ENCODE measurements around the gene LMO2.
A peak's percentile ranks its signal among the peaks of the same experiment; 100 is the strongest.
"Not testable (repeated sequence)": the region's sequence is repeated elsewhere in the genome, so short reads cannot be mapped to it uniquely, and the experiment has no call there.

The LMO2 gene

DNA sequence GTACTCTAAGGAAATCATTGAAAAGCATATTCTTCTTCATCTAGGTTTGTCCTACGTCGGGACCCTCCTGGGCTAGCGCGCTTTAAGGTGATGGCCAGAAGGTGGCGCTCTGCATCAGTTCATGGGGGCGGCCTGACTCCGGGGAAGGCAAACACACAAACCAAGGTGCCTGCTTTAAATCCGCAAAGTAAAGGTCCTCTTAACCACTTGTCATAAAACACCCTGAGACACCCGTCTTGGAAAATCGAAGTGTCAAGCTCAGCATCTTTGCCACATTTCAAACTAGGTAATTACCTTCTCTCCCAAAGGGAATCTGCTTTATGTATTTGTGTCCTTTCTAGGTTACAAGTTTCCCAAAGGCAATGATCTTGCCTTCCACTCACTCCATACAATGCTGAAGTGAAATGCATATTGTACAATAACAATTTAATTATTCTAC, 33.9 kb downstream of the LMO2 start:
- peak; percentile 26; the same call in 1 of the 2 replicates for TF ChIP-seq POU2F2 (IDR thresholded peaks at IDR 0.05; ENCODE audit: low read depth, low read length)
- TF ChIP-seq TAF1 (IDR thresholded peaks at IDR 0.05; ENCODE audit: low read depth, low read length) = no peak
- DNase-seq (ENCODE audit: insufficient read length, low spot score) (peak; percentile 47), FAIRE-seq (peak; percentile 94)

DNA sequence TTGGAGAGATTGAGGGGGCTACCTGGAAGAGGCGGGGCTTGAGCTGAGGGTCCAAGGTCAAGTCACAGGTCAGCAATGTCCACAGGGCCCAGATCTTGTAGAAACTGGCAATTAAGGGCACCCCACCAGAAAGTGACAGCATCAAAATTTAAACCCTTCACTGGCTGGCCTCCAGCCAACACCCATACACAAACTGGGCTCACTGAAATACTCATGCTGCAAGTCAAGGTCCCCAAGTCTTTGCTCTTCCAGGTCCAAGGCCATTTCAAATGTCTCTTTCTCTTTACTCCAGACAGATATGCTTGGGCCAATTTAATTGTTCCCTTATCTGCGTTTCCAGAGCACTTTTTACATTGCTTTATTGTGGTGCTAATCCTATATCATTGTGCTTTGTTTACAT, 36.4 kb downstream of the LMO2 start:
- DNase-seq (ENCODE audit: insufficient read length, low spot score) (no peak), FAIRE-seq (no peak)
- TF ChIP-seq TAF1 (IDR thresholded peaks at IDR 0.05; ENCODE audit: low read depth, low read length) (no peak), POU2F2 (IDR thresholded peaks at IDR 0.05; ENCODE audit: low read depth, low read length) (no peak), POLR2AphosphoS5 (IDR thresholded peaks at IDR 0.05; ENCODE audit: low read depth, low read length) (no peak), POLR2A (IDR thresholded peaks at IDR 0.05; ENCODE audit: low read depth, low read length) (no peak), SPI1 (IDR thresholded peaks at IDR 0.05; ENCODE audit: low read depth, low read length) (no peak), PAX5 (IDR thresholded peaks at IDR 0.05; ENCODE audit: insufficient read depth, low read length, severe bottlenecking) (no peak)

DNA sequence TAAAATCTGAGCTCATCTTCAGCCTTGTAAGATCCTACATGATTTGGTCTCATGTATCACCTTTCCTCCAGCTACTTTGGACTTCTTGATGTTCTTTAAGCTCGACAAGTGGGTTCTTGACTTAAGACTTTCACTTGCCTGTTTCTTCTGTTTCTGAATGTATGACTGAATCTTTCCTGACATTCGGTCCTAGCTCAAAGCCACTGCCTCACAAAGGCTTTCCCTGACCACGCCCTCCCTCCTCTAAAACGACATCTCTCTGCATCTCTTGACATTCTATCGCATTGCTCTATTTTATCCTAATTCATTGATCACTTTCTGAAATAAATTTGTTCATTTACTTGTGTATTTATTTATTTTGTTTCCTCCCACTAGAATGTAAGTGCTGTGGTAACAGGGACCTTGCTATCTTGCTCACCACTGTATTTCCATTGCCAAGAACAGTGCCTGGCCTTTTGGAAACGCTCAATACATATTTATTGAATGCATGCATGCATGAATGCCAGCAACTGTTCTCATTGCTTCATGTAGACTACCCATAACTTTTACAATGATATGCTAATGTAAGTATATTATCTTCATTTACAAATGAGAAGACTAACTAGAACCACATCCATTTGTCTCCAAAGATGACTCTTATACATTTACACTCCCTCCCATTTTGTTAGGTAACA, 43.0 kb downstream of the LMO2 start:
- peak; percentile 9 for FAIRE-seq
- no peak for TF ChIP-seq POLR2AphosphoS5 (IDR thresholded peaks at IDR 0.05; ENCODE audit: low read depth, low read length)
- no peak for TF ChIP-seq POLR2A (IDR thresholded peaks at IDR 0.05; ENCODE audit: low read depth, low read length)
- TF ChIP-seq TAF1 (IDR thresholded peaks at IDR 0.05; ENCODE audit: low read depth, low read length) = no peak
- TF ChIP-seq SPI1 (IDR thresholded peaks at IDR 0.05; ENCODE audit: low read depth, low read length) = no peak
- TF ChIP-seq POU2F2 (IDR thresholded peaks at IDR 0.05; ENCODE audit: low read depth, low read length) = no peak
- no peak for DNase-seq (ENCODE audit: insufficient read length, low spot score)

DNA sequence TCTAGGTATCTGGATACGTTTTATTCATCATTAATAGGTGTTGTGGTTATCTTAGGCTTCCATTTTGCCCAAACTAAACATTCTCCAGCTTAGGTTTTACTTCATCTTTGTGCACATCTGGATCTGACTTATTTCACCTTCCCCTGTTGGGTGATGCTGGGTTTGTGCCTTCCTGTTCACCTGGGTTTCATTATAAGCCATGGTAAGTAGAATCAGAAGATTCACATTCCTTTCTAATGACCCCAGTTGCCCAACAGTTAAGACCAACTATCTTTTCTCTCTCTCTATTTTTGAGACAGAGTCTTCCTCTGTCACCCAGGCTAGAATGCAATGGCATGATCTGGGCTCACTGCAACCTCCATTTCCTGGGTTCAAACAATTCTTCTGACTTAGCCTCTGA, 44.6 kb downstream of the LMO2 start:
- DNase-seq (ENCODE audit: insufficient read length, low spot score) (no peak), FAIRE-seq (no peak)
- no peak for TF ChIP-seq TAF1 (IDR thresholded peaks at IDR 0.05; ENCODE audit: low read depth, low read length)
- TF ChIP-seq POU2F2 (IDR thresholded peaks at IDR 0.05; ENCODE audit: low read depth, low read length) = no peak
- TF ChIP-seq SPI1 (IDR thresholded peaks at IDR 0.05; ENCODE audit: low read depth, low read length) = no peak
- TF ChIP-seq POLR2A (IDR thresholded peaks at IDR 0.05; ENCODE audit: low read depth, low read length) = no peak
- TF ChIP-seq POLR2AphosphoS5 (IDR thresholded peaks at IDR 0.05; ENCODE audit: low read depth, low read length) = no peak
- no peak for TF ChIP-seq PAX5 (IDR thresholded peaks at IDR 0.05; ENCODE audit: insufficient read depth, low read length, severe bottlenecking)

DNA sequence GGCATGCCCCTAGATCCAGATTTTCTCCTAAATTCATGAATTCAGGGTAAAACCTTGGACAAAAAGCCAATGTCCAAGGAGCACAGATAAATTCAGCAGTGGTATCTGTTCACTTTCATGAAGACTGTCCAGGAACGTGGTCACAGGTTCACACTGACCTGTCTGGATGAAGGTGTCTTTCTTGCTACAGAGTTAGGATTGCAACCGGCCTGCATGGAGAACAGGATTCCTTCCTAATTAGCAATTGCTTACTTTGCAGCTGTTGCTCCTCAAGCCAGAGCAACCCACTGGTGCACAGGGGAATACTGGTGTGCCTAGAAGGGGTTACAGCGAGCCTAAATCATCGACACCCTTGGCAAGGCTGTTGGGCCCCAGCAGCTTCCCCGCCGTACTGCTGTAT, 47.6 kb downstream of the LMO2 start:
- no peak for FAIRE-seq
- no peak for TF ChIP-seq PAX5 (IDR thresholded peaks at IDR 0.05; ENCODE audit: insufficient read depth, low read length, severe bottlenecking)
- TF ChIP-seq TAF1 (IDR thresholded peaks at IDR 0.05; ENCODE audit: low read depth, low read length) = no peak
- TF ChIP-seq POLR2A (IDR thresholded peaks at IDR 0.05; ENCODE audit: low read depth, low read length) = no peak
- no peak for TF ChIP-seq POU2F2 (IDR thresholded peaks at IDR 0.05; ENCODE audit: low read depth, low read length)
- no peak for TF ChIP-seq POLR2AphosphoS5 (IDR thresholded peaks at IDR 0.05; ENCODE audit: low read depth, low read length)
- no peak for TF ChIP-seq SPI1 (IDR thresholded peaks at IDR 0.05; ENCODE audit: low read depth, low read length)
- DNase-seq (ENCODE audit: insufficient read length, low spot score) = no peak

DNA sequence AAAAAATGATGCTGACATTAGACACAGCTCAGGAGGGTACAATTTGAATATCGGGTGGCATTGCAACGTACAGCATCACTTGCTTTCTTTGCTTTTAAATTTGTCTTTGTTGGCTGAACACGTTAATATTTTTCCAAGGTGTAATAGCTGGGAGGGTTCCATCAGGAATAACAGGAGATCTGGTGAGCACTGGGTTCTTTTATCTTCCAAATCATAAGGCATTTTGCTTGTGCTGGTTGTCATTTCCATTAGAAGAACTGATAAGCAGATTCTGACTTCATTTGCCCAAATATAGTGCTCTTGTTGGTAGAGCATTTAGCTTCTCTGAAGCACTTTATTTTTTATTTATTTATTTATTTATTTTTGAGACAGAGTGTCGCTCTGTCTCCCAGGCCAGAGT, 48.9 kb downstream of the LMO2 start:
- DNase-seq (ENCODE audit: insufficient read length, low spot score) = no peak
- TF ChIP-seq SPI1 (IDR thresholded peaks at IDR 0.05; ENCODE audit: low read depth, low read length) = no peak
- no peak for TF ChIP-seq PAX5 (IDR thresholded peaks at IDR 0.05; ENCODE audit: insufficient read depth, low read length, severe bottlenecking)
- no peak for TF ChIP-seq TAF1 (IDR thresholded peaks at IDR 0.05; ENCODE audit: low read depth, low read length)
- TF ChIP-seq POU2F2 (IDR thresholded peaks at IDR 0.05; ENCODE audit: low read depth, low read length) = no peak
- TF ChIP-seq POLR2AphosphoS5 (IDR thresholded peaks at IDR 0.05; ENCODE audit: low read depth, low read length) = no peak
- TF ChIP-seq POLR2A (IDR thresholded peaks at IDR 0.05; ENCODE audit: low read depth, low read length) = no peak
- FAIRE-seq = no peak

DNA sequence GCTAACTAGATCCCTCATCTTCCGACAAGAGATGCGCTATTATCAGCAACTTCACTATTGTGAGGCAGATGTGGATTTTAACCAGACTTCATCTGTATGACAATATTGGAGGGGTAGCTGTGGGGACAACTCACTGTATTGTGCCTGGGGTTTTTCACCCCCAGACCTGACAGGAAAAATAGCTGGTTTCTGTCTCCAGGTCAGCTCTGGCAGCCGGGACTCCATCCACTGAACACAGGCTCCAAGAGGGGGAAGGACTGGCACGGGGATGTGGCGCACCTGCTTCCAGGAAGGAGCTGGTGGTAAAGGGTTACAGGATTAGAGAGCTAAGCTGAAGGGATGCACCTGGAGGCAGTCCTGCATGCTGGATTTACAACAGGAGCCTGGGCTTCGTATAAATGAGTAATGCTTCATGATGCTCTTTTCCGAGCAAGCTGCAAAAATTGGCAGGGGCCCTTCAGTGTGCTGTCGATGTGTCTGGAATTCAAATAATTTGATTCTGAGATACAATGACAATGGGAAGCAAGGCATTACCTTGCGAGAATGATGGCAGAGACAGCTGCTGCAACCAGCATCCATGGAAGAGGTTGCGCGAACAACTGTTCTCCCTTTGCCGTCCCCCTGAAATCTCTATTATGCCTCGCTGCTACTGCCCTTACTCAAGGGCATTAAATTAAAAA, 49.5 kb downstream of the LMO2 start:
- DNase-seq (ENCODE audit: insufficient read length, low spot score) (no peak), FAIRE-seq (no peak)
- TF ChIP-seq PAX5 (IDR thresholded peaks at IDR 0.05; ENCODE audit: insufficient read depth, low read length, severe bottlenecking) (no peak), POU2F2 (IDR thresholded peaks at IDR 0.05; ENCODE audit: low read depth, low read length) (no peak), POLR2A (IDR thresholded peaks at IDR 0.05; ENCODE audit: low read depth, low read length) (no peak), SPI1 (IDR thresholded peaks at IDR 0.05; ENCODE audit: low read depth, low read length) (no peak), POLR2AphosphoS5 (IDR thresholded peaks at IDR 0.05; ENCODE audit: low read depth, low read length) (no peak), TAF1 (IDR thresholded peaks at IDR 0.05; ENCODE audit: low read depth, low read length) (no peak)

DNA sequence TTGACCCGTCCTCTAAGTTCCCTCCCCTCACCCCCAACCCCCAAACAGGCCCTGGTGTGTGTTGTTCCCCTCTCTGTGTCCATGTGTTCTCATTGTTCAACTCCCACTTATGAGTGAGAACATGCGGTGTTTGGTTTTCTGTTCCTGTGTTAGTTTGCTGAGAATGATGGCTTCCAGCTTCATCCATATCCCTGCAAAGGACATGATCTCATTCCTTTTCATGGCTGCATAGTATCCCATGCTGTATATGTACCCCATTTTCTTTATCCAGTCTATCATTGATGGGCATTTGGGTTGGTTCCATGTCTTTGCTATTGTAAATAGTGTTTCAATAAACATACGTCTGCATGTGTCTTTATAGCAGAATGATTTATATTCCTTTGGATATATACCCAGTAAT, 53.6 kb downstream of the LMO2 start:
- DNase-seq (ENCODE audit: insufficient read length, low spot score); FAIRE-seq: not testable (repeated sequence)

DNA sequence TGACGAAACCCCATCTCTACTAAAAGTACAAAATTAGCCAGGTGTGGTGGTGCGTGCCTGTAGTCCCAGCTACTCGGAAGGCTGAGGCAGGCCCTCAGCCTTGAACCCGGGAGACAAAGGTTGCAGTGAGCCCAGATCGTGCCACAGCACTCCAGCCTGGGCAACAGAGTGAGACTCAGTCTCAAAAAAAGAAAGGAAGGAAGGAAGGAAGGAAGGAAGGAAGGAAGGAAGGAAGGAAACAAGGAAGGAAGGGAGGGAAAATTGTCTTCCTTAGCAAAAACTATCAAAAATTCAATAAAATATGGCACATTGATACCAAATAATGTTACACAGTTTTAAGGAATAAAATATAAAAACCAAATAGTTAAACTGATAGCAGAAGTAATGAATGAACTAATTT, 54.5 kb downstream of the LMO2 start:
- FAIRE-seq; DNase-seq (ENCODE audit: insufficient read length, low spot score): not testable (repeated sequence)

DNA sequence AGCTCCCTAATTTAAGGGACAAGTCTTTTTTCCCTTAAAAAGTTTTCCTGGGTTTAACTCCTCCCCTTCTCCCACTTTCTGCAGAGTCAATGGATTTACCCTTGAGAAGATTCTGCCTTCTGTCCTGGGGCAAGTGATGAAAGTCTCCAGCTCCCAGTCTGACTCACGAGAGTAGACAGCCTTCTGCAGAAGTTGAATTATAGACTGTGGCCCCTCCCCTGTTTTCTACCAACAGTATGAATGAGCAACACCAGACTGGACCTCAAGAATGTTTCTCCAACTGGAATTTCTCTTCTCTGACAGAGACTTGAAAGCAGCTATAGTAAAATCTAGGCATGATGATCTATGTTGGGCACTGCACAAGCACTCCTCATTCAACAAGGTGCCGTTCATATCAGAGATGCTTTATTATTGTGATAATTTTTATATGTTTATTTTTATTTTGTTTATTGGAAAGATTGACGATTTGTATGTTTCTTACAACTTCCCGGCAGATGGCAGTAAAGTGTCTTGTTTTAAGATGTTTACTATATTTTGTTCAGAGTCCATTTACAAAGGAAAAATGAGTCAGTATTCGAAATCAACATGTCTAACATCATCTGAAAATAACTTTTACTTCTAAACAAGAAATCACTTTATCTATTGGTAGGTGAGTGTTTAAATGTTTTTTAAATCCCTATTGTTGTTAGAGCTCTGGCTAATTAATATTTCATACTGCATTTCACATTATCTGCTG, 56.6 kb downstream of the LMO2 start:
- FAIRE-seq = no peak

More for the DNA sequence above, 56.6 kb downstream of the LMO2 start:
- DNase-seq (ENCODE audit: insufficient read length, low spot score) = no peak
- TF ChIP-seq POU2F2 (IDR thresholded peaks at IDR 0.05; ENCODE audit: low read depth, low read length) (no peak), PAX5 (IDR thresholded peaks at IDR 0.05; ENCODE audit: insufficient read depth, low read length, severe bottlenecking) (no peak), SPI1 (IDR thresholded peaks at IDR 0.05; ENCODE audit: low read depth, low read length) (no peak), TAF1 (IDR thresholded peaks at IDR 0.05; ENCODE audit: low read depth, low read length) (no peak), POLR2AphosphoS5 (IDR thresholded peaks at IDR 0.05; ENCODE audit: low read depth, low read length) (no peak), POLR2A (IDR thresholded peaks at IDR 0.05; ENCODE audit: low read depth, low read length) (no peak)
